GM19438 (cell line): ENCODE measurements around the gene HDGFL3.
"Not testable (repeated sequence)": the region's sequence is repeated elsewhere in the genome, so short reads cannot be mapped to it uniquely, and the experiment has no call there.

Experiments used
- ATAC-seq: cut with Tn5 transposase; IDR thresholded peaks from one replicate; pipeline ENCODE4 v1.9.1; 2021; ENCODE audit warnings: low read depth; ENCODE audit not compliant: unreplicated experiment

The HDGFL3 gene

DNA sequence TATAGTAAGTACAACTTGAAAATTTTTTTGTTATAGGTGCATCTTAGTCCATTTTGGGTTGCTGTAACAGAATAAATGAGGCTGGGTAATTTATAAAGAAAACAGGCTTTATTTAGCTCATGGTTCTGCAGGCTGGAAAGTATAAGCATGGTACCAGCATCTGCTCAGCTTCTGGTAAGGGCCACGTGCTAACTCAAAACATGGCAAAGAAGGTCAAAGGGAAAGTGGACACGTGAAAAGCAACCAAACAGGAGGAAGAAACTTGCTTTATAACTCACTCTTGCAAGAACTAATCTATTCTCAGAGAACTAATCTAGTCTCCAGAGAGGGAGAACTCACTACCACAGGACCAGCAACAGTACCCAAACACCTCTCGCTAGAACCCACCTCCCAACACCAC, 9.1 kb downstream of the HDGFL3 start:
- ATAC-seq = no peak

DNA sequence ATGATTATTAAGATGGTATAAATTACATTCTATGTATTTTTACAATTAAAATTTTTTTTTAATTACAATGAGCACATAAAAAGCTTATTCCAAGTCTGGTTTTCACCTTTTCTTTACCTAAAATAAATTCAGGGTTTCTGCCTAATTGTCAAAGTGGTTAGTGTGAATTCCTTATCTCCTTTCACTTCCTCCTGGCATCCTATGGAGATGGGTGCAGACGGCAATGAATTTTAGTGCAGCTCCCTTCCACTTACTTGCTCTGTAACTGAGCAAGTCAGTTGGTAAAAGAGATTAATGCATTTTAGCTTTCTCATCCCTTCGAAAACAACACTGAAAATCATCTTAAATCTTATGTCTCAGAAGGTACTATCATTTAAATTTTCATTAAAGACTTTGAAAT, 13.1 kb downstream of the HDGFL3 start:
- no peak for ATAC-seq

DNA sequence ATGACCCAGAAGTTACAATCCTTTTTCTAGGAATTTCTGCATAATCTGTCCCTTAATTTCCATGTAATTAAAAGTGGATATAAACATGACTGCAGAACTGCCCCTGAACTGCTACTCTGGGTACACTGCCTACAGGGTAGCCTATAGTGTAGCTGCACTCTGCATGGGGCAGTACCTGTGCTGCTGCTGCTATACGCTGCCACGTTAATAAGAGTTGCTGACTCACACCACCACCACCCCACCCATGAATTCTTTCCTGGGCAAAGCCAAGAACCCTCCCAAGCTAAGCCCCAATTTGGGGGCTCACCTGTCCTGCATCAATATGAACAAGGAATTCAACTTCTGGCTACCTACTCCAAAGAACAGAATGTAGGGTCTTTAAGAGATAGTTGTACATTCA, 13.9 kb downstream of the HDGFL3 start:
- no peak for ATAC-seq

DNA sequence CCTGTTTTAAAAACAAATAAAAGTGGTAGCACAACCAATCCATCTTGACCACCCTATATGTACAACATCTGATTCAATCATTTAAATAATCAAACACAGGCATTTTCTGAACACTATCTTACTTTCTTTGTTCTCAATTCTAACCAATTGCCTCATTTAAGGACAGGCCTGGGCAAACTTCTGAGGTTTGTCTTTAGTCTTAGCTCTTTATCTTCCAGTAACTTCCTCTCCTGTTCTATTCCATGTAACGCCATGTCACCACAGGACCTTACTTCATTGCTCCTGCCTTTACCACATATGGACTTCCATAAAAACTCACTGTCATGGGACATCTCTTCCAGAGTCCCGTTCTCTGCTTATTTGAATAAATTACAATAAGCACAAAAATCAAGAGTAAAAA, 14.9 kb downstream of the HDGFL3 start:
- no peak for ATAC-seq

DNA sequence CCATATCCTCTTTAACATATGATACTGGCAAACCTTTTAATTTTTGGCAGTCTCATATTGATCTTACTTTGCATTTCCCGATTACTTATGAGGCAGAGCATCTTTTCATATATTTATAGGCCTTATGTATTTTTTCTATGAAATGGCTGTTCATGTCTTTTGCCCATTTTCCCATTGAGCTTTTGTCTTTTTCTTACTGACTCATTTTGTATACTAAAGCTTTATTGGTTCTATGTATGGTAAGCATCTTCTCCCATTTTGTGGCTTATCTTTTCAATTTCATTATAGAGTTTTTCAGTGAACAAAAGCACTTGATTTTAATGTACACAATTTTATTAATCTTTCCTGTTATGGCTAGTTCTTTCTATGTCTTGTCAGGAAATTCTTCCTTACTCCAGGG, 17.2 kb downstream of the HDGFL3 start:
- no peak for ATAC-seq

DNA sequence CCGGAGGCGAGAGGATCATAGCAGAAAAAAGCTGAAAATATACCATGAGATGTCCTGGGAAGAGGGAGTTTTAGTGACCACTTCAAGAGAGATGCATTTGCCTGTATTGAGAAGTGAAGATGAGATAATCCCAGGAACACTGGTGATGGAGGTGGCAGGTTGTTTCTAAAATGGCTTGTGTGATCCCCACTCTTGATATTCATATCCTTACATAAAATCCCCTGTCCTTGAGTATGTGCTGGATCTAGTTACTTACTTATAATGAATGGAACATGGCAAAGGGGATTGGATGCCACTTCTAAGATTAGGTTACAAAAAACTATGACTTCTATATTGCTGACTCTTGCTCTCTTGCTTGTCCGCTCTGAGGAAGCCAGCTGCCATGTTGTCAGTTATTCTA, 22.1 kb downstream of the HDGFL3 start:
- no peak for ATAC-seq

DNA sequence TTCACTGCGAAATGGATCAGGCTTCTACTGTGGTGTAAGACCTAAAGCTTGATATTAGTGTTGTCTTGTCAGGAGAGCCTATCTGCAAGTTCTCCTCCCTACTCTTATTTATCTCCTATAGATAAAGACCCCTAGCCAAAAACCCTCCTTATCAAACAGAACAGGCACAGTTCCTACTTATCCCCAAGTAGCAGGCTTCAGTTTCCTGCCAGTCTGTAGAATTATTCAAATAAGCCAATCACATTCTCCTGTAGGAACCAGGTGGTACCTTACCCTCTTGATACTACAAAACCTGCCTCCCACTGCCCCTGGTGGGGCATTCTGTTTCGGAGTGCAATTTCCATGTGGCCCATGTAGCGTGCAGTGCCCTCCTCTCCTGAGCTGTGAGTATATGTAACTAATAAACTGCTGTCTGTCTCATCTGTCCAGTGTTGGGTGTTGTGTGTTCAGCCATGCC, 28.7 kb downstream of the HDGFL3 start:
- no peak for ATAC-seq

DNA sequence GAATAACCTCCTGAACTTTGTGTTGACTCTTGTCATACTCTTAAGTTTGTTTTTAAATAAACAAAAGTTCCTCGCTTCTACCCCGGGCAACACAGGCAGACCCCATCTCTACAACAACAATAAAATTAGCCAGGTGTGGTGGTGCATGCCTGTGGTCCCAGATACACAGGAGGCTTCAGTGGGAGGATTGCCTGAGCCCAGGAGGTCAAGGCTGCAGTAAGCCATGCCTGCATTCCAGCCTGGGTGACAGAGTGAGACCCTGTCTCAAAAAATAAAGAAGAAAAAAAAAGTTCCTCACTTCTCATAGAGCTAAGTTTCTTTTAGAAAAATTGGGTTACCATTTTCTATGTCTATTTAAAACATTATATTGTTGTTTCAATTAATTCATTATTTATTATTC, 29.2 kb downstream of the HDGFL3 start:
- no peak for ATAC-seq

DNA sequence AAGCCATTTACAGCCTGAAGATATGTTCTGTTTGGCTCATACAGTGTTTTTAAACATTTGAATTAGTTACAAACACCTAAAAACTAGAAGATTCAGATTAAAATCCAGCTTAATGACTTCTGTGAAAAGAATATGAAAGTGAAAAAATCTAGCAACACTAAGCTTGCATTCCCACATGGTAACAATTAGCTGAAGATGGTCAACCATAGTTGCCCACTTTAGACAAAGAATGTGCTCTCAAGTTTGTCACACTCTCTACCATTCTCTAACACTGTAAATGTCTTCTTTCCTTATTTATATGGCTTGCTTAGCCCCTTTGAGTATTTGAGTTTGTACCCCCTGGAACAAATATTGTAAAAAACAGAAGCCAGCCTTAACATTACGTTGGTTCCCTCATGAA, 32.7 kb downstream of the HDGFL3 start:
- no peak for ATAC-seq

DNA sequence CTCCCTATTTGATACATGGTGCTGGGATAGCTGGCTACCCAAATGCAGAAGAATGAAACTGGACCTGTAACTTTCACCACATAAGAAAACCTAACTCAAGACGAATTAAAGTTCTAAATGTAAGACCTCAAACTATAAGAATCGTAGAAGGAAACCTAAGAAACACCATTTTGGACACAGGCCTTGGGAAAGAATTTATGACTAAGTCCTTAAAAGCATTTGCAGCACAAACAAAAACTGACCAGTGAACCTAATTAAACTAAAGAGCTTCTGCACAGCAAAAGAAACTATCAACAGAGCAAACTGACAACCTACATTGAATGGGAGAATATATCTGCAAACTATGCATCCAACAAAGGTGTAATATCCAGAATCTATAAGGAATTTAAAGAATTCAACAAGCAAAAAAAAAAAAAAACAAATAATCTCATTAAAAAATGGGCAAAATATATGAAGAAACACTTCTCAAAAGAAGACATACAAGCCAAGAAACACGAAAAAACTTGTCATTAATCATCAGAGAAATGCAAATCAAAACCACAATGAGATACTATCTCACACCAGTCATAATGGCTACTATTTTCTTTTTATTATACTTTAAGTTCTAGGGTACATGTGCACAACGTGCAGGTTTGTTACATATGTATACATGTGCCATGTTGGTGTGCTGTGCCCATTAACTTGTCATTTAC, 37.0 kb downstream of the HDGFL3 start:
- no peak for ATAC-seq

DNA sequence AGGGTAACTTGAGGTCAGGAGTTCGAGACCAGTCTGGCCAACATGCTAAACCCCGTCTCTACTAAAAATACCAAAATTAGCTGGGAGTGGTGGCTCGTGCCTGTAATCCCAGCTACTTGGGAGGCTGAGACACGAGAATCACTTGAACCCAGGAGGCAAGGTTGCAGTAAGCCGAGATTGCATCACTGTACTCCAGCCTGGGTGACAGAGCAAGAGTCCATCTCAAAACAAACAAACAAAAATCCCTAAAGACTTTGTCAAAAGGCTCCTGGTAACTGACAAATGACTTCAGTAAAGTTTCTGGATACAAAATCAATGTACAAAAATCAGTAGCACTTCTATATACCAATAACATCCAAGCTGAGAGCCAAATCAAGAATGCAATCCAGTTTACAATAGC, 38.0 kb downstream of the HDGFL3 start:
- not testable (repeated sequence) for ATAC-seq

DNA sequence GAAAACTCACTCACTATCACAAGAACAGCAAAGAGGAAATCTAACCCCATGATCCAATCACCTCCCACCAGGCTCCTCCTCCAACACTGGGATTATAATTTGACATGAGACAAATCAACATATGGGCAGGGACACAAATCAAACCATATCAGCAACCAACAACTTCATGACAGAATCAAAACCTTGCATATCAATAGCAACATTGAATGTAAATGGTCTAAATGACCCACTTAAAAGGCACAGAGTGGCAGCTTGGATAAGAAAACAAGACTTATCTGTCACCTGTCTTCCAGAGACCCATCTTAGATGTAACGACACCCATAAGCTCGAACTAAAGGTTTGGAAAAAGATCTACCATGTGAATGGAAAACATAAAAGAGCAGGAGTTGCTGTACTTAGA, 40.8 kb downstream of the HDGFL3 start:
- ATAC-seq = no peak

DNA sequence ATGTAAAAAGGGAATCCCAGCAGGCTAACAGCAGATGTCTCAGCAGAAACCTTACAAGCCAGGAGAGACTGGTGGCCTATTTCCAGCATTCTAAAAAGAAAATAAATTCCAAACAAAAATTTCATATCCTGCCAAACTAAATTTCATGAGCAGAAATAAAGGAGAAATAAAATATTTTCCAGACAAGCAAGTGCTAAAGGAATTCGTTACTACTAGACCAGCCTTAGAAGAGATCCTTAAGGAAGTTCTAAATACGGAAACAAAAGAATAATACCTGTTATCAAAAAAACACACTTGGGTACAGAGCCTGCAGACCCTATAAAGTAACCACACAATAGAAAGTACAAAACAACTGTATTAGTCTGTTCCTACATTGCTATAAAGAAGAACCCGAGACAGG, 41.4 kb downstream of the HDGFL3 start:
- no peak for ATAC-seq

DNA sequence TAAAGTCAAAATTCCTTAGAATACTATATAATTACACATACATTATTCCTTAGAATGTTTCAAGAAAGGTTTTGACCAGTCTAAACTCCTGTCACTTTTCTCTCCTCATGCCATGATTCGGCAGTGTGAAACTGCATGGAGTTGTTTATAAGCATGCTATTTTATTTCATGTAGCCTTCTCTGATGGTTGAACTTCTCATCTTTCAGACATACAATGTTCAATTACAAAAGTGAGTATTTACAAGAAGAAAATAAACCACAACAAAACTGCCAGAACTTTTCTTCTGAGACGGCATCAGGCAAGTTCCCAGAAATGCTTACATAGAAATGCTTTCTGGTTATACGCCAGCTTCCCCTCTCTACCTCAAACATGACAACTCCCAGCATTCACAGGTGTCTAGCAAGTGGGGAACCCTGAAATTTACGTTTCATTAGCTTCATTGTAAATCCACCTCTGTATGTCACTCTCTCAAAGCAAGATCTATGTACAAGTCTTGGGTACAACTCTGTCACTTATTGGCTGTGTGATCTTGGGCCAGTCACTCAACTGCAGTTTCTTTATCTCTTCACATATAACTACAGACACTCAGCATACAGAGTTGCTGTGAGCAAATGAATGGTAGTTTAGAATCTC, 42.7 kb downstream of the HDGFL3 start:
- no peak for ATAC-seq

DNA sequence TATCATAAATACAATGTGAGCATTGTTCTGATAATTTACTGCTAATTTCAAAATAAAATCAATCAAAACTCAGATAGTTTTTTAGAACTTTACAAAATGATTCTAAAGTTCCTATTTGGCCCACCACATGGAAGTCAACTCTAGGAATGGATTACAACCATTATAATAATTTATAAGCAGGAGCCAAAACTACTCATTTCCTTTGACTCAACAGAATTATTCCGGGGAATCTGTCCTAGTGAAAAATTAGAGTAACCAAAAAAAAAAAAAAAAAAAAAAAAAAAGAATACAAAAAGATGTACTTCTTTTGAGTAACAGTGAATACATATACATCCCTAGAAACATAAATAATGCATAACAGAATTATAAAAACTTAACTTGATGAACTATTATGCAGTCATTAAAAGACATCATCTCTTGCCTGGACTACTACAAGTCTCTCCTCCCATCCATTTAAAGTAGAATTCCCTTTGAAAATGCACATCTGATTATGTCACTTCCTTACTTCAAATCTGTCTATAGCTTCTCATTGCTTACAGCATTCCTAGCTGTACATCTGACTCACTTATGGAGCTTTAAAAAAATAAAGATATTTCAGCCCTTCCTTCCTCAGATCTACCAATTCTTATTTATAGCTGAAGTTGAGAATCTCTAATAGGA, 43.4 kb downstream of the HDGFL3 start:
- ATAC-seq = no peak

DNA sequence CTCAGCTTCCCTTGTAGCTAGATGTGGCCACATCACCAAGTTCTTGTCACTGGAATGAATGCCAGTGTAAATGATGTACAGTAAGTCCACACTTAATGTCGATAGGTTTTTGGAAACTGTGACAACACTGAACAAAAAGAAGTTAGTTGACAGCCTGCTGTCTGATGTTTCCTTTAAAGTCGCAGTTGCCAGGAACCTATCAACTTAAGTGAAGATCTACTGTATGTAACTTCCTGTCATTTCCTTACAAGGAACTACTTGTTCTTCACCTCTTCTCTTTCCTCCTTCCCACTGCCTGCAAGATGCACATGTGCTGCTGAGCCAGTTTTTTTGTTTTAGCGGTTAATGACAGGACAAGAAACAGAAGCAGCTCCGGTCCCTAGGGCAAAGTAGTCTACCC, 44.6 kb downstream of the HDGFL3 start:
- ATAC-seq = no peak

DNA sequence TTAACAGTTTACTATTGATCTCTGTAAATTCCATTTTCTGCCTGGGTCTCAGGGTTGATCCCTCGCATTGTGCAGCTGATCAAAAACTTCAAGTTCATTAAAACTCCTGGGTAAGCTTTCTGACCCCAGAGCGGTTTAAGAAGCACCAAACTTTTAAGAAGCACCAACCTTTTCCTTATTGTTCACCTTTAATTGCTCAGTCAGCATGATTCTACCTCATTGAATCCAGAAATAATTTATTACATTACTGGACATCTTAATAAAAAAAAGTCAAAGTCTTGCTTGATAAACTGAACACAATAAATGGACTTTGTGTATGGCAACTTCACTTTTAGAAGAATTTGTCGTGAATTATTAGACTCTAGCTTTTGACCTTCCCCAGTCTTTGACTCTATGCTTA, 46.9 kb downstream of the HDGFL3 start:
- ATAC-seq = no peak

DNA sequence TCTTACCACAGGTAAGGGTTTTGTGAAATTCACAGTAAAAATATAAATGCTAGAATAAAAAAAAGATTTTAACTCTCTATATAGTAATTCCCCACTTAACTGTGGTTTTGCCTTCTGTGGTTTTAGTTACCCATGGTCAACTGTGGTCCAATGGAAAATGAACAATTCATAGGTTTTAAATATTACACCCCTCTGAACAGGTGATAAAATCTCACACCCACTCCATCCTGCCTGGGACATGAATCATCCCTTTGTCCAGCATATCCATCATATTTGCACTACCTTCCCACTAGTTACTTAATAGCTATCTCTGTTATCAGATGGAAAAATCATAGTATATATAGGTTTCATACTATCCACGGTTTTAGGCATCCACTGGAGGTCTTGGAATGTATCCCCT, 49.2 kb downstream of the HDGFL3 start:
- ATAC-seq = no peak

DNA sequence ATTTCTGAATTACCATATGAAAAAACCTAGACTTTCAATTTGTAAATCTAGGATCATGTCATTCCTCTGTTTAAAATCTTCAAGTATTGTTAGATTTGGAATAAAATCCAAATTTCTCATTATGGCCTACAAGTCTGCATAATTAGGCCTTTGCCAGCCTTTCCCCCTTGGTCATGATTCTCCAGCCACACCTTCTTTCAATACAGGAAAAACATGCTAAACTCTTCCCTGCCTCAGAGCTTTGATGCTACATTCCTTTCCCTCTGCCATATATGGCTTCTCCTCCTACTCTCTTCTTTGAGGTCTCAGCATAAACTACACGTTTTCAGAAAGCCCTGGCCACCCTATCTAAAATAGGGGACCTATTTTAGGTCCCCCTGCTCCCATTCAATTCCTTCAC, 51.7 kb downstream of the HDGFL3 start:
- no peak for ATAC-seq

DNA sequence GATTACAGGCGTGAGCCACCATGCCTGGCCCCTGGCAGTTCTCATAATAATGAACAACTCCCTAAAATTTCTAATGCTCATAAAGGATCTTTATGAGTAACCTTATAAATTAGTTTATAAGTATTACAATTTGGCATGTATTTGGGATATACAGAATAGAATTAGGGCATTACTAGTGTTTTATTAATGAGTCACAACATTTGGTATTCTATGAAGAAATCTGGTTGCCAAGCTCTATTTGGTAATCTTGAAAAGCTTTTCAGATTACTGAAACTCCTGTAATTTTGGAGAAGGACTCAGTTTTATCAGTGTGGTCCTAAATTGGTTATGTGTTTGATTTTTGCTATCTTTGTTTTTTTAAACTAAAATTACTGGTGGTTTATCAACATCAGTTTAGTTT, 54.3 kb downstream of the HDGFL3 start:
- no peak for ATAC-seq

DNA sequence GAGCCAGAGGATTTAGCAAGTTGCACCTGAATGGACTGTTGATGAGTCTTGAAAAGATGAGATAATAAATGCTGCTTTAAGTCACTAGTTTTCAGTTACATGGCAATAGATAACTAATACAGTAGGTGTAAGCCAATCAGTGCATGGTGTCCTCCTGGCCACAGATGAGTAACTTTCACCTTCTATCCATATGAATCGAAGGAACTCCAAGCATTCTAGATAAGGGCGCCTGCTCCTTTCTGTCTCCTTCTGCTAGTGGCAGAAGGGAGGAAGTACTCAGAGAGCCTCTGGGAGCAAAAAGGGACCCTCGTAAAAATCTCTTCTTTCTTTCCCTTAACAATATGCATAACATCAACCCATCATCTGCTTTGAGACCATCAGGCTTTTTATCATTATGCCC, 62.9 kb downstream of the HDGFL3 start:
- ATAC-seq = no peak

DNA sequence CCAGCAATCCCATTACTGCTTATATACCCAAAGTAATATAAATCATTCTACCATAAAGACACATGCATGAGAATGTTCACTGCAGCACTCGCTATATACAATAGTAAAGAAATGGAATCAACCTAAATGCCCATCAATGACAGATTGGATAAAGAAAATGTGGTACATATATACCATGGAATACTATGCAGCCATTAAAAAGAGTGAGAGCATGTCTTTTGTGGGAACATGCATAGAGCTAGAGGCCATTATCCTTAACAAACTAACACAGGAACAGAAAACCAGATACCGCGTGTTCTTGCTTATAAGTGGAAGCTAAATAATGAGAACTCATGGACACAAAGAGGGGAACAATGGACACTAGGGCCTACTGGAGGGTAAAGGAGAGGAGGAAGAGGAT, 65.5 kb downstream of the HDGFL3 start:
- ATAC-seq = not testable (repeated sequence)
